SK-N-SH (cell line): ENCODE results near the gene LRP2BP.

Experiments used
- ELF1 ChIP-seq: IDR thresholded peaks from 2 replicates; pipeline ENCODE4 v1.4.0; 2012
- EZH2phosphoT487 ChIP-seq: fragments of 200-600 bp; sonication (generic); IDR thresholded peaks from 2 replicates; pipeline ENCODE4 v1.6.1; 2017; ENCODE audit warnings: low read depth, mixed run types, mild to moderate bottlenecking, antibody characterized with exemption, moderate library complexity, borderline replicate concordance
- RAD21 ChIP-seq: IDR thresholded peaks from 2 replicates; pipeline ENCODE4 v1.6.1; 2012; ENCODE audit warnings: mild to moderate bottlenecking, low read length
- TAF1 ChIP-seq: IDR thresholded peaks from 2 replicates; pipeline ENCODE4 v1.6.1; 2012; ENCODE audit warnings: low read depth, mild to moderate bottlenecking, low read length, moderate library complexity, borderline replicate concordance
- YY1 ChIP-seq: IDR thresholded peaks from 2 replicates; pipeline ENCODE4 v1.4.0; 2012; ENCODE audit warnings: low read depth, mild to moderate bottlenecking
- TF ChIP-seq, protein P1 (sequence below): fragments of 200-600 bp; sonication (generic); IDR thresholded peaks from 2 replicates; pipeline ENCODE4 v1.6.1; 2017; ENCODE audit warnings: antibody characterized with exemption, mild to moderate bottlenecking, moderate library complexity

DNA sequence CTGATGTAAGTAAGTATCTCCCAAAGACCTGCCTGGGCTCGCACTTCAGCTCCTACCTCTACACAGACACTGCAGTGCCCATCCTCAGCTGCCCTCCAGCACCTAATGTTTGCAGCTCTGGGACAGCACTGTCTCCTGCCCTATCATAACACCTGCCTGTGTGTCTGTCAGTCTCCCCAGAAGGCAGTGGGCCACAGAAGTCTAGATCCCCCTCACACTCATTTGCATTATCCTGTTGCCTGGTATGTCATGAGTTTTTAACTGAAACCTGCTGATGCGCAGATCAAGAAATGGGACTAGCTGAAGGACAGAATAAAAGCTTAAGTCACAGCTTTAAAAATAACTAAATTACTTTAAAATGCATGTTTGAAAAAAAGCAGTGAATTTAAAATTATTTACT, 43.0 kb downstream of the LRP2BP start:
- TF ChIP-seq EZH2phosphoT487 = no peak
- no peak for TF ChIP-seq YY1
- no peak for TF ChIP-seq RAD21
- no peak for TF ChIP-seq TAF1
- TF ChIP-seq, protein P1, sequence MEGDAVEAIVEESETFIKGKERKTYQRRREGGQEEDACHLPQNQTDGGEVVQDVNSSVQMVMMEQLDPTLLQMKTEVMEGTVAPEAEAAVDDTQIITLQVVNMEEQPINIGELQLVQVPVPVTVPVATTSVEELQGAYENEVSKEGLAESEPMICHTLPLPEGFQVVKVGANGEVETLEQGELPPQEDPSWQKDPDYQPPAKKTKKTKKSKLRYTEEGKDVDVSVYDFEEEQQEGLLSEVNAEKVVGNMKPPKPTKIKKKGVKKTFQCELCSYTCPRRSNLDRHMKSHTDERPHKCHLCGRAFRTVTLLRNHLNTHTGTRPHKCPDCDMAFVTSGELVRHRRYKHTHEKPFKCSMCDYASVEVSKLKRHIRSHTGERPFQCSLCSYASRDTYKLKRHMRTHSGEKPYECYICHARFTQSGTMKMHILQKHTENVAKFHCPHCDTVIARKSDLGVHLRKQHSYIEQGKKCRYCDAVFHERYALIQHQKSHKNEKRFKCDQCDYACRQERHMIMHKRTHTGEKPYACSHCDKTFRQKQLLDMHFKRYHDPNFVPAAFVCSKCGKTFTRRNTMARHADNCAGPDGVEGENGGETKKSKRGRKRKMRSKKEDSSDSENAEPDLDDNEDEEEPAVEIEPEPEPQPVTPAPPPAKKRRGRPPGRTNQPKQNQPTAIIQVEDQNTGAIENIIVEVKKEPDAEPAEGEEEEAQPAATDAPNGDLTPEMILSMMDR = no peak
- no peak for TF ChIP-seq ELF1
